HPDE6-E6E7 (cell line): ENCODE data around the gene IL17RA.

Experiments used
- DNase-seq: peaks from one replicate; pipeline ENCODE4 v3.0.0; 2011; ENCODE audit warnings: missing footprints; ENCODE audit errors: extremely low spot score

The IL17RA gene

GRCh38 chr22:17106161-17106784 lies 21.5 kb downstream of the IL17RA start:
- no peak for DNase-seq

GRCh38 chr22:17106785-17107546 lies 22.2 kb downstream of the IL17RA start:
- no peak for DNase-seq

GRCh38 chr22:17107547-17107810 lies 22.7 kb downstream of the IL17RA start:
- no peak for DNase-seq

- no peak for DNase-seq
These were observed 23.7 kb downstream of the IL17RA start for GRCh38 chr22:17108256-17109112.

GRCh38 chr22:17109113-17109865 lies 24.5 kb downstream of the IL17RA start:
- DNase-seq = no peak

GRCh38 chr22:17109976-17110375 lies 25.2 kb downstream of the IL17RA start:
- DNase-seq = no peak

GRCh38 chr22:17110791-17111550 lies 26.2 kb downstream of the IL17RA start:
- DNase-seq = no peak

GRCh38 chr22:17112491-17113042 lies 27.8 kb downstream of the IL17RA start:
- DNase-seq = no peak

- no peak for DNase-seq
These were observed 28.8 kb downstream of the IL17RA start for GRCh38 chr22:17113600-17113999.

GRCh38 chr22:17114173-17114897 lies 29.5 kb downstream of the IL17RA start:
- DNase-seq = no peak

GRCh38 chr22:17114898-17115235 lies 30.1 kb downstream of the IL17RA start:
- no peak for DNase-seq

- DNase-seq = no peak
These were observed 30.4 kb downstream of the IL17RA start for GRCh38 chr22:17115236-17115635.

GRCh38 chr22:17115945-17116565 lies 31.3 kb downstream of the IL17RA start:
- DNase-seq = no peak

- DNase-seq = no peak
These were observed 32.0 kb downstream of the IL17RA start for GRCh38 chr22:17116572-17117330.

- DNase-seq = no peak
These were observed 32.6 kb downstream of the IL17RA start for GRCh38 chr22:17117400-17117799.

GRCh38 chr22:17117890-17118289 lies 33.1 kb downstream of the IL17RA start:
- DNase-seq = no peak

- no peak for DNase-seq
These were observed 33.5 kb downstream of the IL17RA start for GRCh38 chr22:17118342-17118741.

- no peak for DNase-seq
These were observed 34.8 kb downstream of the IL17RA start for GRCh38 chr22:17119481-17120202.

GRCh38 chr22:17120281-17120680 lies 35.5 kb downstream of the IL17RA start:
- peak; percentile 27 for DNase-seq
